ENCODE data around the gene RASSF8.
A peak's percentile ranks its signal among the peaks of the same experiment; 100 is the strongest.

Gene RASSF8

DNA sequence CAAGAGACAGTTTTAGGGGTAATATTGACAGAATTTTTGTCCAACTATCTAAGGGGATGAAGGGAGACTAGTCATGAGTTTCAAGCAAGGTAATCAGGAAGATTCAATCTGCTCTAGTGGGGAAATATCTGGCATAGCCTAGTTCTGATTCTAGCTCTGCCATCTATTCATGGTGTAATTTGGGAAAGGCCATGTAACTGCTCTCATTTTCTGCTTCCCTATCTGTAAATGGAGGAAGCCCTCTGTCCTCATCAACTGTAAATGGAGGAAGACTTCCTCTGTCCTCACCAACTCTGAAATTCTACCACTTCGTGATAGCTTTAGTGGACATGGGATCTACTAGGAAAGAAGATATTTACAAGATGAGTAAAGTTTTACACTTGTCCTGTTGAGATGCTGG lies 128.5 kb downstream of the RASSF8 start:
- no peak for DNase-seq
- H3F3A ChIP-seq (ENCODE audit: insufficient read depth, low read length), result peaks cover 5% of the 10 kb centered on the region; the same call in 1 of the 2 replicates
- H3K9ac ChIP-seq (ENCODE audit: low read length), result no peak overlapping the region
- H3K9me2 ChIP-seq (replicated peaks; ENCODE audit: insufficient read depth, low read length), result no peaks in the 10 kb centered on the region
- no peaks in the 10 kb centered on the region for H3K79me2 ChIP-seq (ENCODE audit: low read length)
- no peaks in the 10 kb centered on the region for H3K36me3 ChIP-seq (replicated peaks; ENCODE audit: insufficient read depth, low read length)
- H3K4me3 ChIP-seq (ENCODE audit: low read length), result no peak overlapping the region
- H3K4me2 ChIP-seq (ENCODE audit: low read depth, low read length), result no peak overlapping the region
- no peaks in the 10 kb centered on the region for H3K9me3 ChIP-seq (replicated peaks; ENCODE audit: insufficient read depth, low read length)
- no peak overlapping the region for H3K27ac ChIP-seq (ENCODE audit: low read length)
- no peaks in the 10 kb centered on the region for H3K27me3 ChIP-seq (replicated peaks; ENCODE audit: insufficient read depth, low read length)
- H3K4me1 ChIP-seq (ENCODE audit: low read length), result peaks cover 20% of the 10 kb centered on the region
- H4K20me1 ChIP-seq (ENCODE audit: insufficient read depth, low read length), result no peaks in the 10 kb centered on the region
- H2AFZ ChIP-seq (ENCODE audit: low read length), result no peak overlapping the region
- TF ChIP-seq, protein P1, sequence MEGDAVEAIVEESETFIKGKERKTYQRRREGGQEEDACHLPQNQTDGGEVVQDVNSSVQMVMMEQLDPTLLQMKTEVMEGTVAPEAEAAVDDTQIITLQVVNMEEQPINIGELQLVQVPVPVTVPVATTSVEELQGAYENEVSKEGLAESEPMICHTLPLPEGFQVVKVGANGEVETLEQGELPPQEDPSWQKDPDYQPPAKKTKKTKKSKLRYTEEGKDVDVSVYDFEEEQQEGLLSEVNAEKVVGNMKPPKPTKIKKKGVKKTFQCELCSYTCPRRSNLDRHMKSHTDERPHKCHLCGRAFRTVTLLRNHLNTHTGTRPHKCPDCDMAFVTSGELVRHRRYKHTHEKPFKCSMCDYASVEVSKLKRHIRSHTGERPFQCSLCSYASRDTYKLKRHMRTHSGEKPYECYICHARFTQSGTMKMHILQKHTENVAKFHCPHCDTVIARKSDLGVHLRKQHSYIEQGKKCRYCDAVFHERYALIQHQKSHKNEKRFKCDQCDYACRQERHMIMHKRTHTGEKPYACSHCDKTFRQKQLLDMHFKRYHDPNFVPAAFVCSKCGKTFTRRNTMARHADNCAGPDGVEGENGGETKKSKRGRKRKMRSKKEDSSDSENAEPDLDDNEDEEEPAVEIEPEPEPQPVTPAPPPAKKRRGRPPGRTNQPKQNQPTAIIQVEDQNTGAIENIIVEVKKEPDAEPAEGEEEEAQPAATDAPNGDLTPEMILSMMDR (IDR thresholded peaks at IDR 0.05; ENCODE audit: low read length), result no peak
- no peak for TF ChIP-seq EZH2 (optimal IDR thresholded peaks at IDR 0.05; ENCODE audit: low read depth, low read length)
- no peak for TF ChIP-seq EZH2phosphoT487 (IDR thresholded peaks at IDR 0.05; ENCODE audit: low read length)

DNA sequence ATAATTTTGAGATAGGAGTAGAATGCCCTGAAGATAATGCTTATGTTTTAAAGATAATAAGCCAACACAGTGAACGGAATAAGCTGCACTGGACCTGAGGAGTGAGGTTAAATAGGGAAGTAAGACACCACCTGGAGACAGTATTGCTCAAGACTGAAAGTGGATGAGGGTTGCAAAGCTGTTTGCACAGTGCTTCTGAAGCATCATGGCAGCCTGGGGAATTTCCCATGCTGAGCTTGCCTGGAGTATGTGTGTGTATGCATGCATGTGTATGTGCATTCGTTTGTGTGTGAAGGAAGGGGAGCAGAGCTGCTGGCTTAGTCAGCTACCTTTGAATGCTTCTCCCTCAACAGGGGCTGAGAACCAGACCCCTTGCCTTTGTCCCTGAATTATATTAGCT lies 130.5 kb downstream of the RASSF8 start:
- TF ChIP-seq, protein P1 (IDR thresholded peaks at IDR 0.05; ENCODE audit: low read length), result peak; percentile 10; the same call in 1 of the 2 replicates
- TF ChIP-seq EZH2phosphoT487 (IDR thresholded peaks at IDR 0.05; ENCODE audit: low read length), result no peak
- peak; percentile 94 for DNase-seq
- peak overlapping the region; percentile 2; the same call in 1 of the 2 replicates for H2AFZ ChIP-seq (ENCODE audit: low read length)

GRCh38 chr12:26090836-26091510 lies 132.5 kb downstream of the RASSF8 start:
- no peak overlapping the region for H3K4me2 ChIP-seq (ENCODE audit: low read depth, low read length)
- H3K27me3 ChIP-seq (replicated peaks; ENCODE audit: insufficient read depth, low read length), result no peaks in the 10 kb centered on the region
- H3K9me3 ChIP-seq (replicated peaks; ENCODE audit: insufficient read depth, low read length), result no peaks in the 10 kb centered on the region
- TF ChIP-seq EZH2 (optimal IDR thresholded peaks at IDR 0.05; ENCODE audit: low read depth, low read length), result no peak
- TF ChIP-seq, protein P1 (IDR thresholded peaks at IDR 0.05; ENCODE audit: low read length), result no peak
- no peak for TF ChIP-seq EZH2phosphoT487 (IDR thresholded peaks at IDR 0.05; ENCODE audit: low read length)
- H3F3A ChIP-seq (ENCODE audit: insufficient read depth, low read length), result peaks cover 5% of the 10 kb centered on the region; the same call in 1 of the 2 replicates
- no peak overlapping the region for H2AFZ ChIP-seq (ENCODE audit: low read length)
- H4K20me1 ChIP-seq (ENCODE audit: insufficient read depth, low read length), result no peaks in the 10 kb centered on the region
- H3K4me1 ChIP-seq (ENCODE audit: low read length), result peaks cover 32% of the 10 kb centered on the region
- no peaks in the 10 kb centered on the region for H3K9me2 ChIP-seq (replicated peaks; ENCODE audit: insufficient read depth, low read length)
- no peak overlapping the region for H3K9ac ChIP-seq (ENCODE audit: low read length)
- no peaks in the 10 kb centered on the region for H3K36me3 ChIP-seq (replicated peaks; ENCODE audit: insufficient read depth, low read length)
- no peak overlapping the region for H3K4me3 ChIP-seq (ENCODE audit: low read length)
- H3K27ac ChIP-seq (ENCODE audit: low read length), result no peak overlapping the region
- H3K79me2 ChIP-seq (ENCODE audit: low read length), result no peaks in the 10 kb centered on the region
- no peak for DNase-seq

More for the DNA sequence above, 130.5 kb downstream of the RASSF8 start:
- Histone ChIP-seq H4K20me1 (ENCODE audit: insufficient read depth, low read length) (no peaks in the 10 kb centered on the region), H3K27me3 (replicated peaks; ENCODE audit: insufficient read depth, low read length) (no peaks in the 10 kb centered on the region), H3K9me2 (replicated peaks; ENCODE audit: insufficient read depth, low read length) (no peaks in the 10 kb centered on the region), H3F3A (ENCODE audit: insufficient read depth, low read length) (peaks cover 5% of the 10 kb centered on the region; the same call in 1 of the 2 replicates), H3K36me3 (replicated peaks; ENCODE audit: insufficient read depth, low read length) (no peaks in the 10 kb centered on the region), H3K27ac (ENCODE audit: low read length) (peak overlapping the region; percentile 70), H3K9ac (ENCODE audit: low read length) (peak overlapping the region; percentile 4; the same call in 1 of the 2 replicates), H3K9me3 (replicated peaks; ENCODE audit: insufficient read depth, low read length) (no peaks in the 10 kb centered on the region), H3K4me1 (ENCODE audit: low read length) (peaks cover 32% of the 10 kb centered on the region), H3K79me2 (ENCODE audit: low read length) (no peaks in the 10 kb centered on the region), H3K4me2 (ENCODE audit: low read depth, low read length) (peak overlapping the region; percentile 38), H3K4me3 (ENCODE audit: low read length) (no peak overlapping the region)

All from MM.1S (cell line).